ENCODE data around the gene ALDH1L2.

Gene ALDH1L2

GRCh38 chr12:104975587-104976343 lies 108.5 kb downstream of the ALDH1L2 start:
- no peak for DNase-seq

DNA sequence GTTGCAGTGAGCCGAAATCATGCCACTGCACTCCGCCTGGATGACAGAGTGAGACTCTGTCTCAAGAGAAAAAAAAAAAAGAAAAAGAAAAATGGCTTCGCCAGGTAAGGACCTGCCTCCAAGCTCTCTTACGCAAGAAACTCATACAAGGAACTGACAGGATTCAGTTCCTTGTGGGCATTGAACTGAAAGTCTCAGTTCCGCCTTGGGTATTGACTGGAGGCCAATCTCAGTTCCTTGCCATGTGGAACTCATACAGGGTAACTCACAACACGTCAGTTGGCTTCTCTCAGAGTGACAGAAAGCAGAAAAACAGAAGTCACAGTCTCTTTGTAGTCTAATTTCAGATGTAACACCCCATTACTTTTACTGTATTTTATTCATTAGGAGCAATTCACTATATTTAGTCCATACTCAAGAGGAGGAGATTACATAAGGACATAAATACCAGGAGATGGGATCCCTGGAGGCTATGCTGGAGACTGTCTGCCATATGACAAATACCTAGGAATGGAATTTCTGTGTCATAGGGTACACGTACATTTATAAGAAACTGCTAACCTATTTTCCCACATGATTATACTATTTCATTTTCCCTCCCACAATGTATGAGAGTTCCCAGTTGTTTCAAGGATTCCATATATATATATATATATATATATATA lies 109.5 kb downstream of the ALDH1L2 start:
- DNase-seq: no peak

GRCh38 chr12:104973250-104973649 lies 111.0 kb downstream of the ALDH1L2 start:
- DNase-seq: no peak

- no peak for DNase-seq
These were observed 113.0 kb downstream of the ALDH1L2 start for GRCh38 chr12:104971306-104971705.

Data from effector CD8-positive, alpha-beta T cell (primary cell).